Stimulated activated CD4-positive, alpha-beta T cell treated with anti-CD3 and anti-CD28 coated beads, TNF-alpha, amount 100 ng/mL, for 1 hour (primary cell): Measurements from ENCODE around the gene AMBP.
"Not testable (repeated sequence)": the region's sequence is repeated elsewhere in the genome, so short reads cannot be mapped to it uniquely, and the experiment has no call there.

ENCODE experiments used
- DNase-seq, 3 donors: peaks; one replicate each; pipeline ENCODE4 v3.0.0-alpha.2; 2020; ENCODE audit warnings: low read depth in 3 of 3, low spot score in 1 of 3

Gene AMBP

DNA sequence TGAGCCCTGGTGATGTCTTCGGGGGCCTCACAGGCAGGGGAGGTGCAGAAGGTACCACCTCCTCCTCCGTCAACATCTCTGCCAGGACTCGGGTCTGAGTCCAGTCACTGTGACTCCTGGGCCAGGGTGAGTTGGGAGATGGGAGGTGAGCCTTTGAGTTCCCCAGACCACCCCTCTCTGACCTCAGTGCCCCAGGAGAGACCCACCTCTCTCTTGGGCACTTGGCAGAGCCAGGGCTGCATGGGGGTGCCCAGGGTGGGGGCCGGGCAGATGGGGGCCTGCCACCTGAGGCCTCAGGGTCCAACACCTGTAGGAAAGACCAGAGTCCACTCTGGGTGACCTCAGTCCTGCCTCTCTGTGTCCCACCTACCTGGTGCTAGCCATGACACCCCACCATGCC, 14.2 kb upstream of the AMBP start:
- no peak for DNase-seq

- no peak for DNase-seq
Measured at GRCh38 chr9:114091711-114092110, 13.6 kb upstream of the AMBP start.

DNA sequence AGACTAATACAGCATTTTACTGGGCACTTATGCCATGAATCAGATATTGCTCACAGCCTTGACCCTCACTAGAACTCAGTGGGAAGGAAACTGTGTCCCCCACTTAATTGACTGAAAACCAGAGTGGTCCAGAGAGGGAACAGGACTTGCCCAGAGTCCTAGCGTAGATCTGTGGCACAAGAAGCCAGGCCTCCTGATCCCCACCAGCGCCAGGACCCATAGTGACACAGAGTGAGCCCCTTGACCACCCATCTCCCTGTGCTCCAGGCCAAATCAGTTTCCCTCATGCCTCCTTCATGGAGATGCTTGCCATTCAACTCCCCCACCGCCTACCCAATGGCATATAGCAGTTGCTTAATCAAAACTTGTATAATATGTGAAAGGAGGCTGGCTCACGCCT, 12.7 kb upstream of the AMBP start:
- DNase-seq = no peak

- DNase-seq = no peak
Measured at GRCh38 chr9:114089206-114089840, 11.2 kb upstream of the AMBP start.

DNA sequence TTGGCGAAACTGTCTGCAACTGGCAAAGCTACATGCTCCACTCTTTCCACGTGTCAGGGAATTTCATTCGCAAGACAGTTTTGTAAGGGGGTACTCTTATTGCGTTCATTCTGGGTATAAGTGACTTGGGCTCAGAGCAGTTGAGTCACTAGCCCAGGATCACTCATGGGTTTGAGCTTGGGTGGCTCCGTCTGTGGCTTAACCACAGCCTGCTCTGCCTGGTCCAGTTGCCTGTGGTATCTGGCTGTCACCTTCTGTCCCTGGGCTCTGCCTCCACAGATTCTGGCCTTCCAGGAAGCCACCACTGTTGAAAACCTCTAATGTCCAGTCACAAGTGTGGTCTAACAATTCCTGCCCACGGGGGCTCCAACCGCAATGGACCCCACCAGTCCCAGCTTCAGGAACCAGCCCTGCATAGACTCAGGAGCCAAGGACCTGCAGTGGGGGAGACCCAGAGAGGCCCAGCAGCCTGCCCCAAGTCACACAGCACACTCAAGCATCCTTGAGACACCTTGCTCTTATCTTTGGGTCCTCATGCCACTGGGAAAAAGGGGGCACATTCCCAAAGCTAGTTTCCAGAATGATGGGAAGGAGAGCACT, 10.6 kb upstream of the AMBP start:
- DNase-seq = no peak

DNA sequence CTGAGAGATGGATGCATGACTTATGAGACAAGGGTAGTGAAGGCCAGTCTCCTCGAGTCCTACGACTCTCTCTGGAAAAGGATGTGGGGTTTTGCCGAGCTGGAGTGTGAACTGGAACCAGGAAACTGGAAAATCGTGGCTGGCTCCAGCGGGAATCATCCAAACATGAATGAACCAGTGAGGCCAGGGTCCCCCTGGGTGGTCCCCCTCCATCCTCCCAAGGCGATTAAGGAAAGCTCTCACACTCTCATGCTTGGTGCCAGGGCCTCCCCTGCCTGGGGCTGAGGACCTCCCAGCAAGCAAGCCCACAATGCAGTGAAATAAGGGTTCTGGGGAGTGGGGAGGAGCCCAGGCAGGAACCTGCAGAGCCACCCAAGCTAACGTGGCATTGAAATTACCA, 9.6 kb upstream of the AMBP start:
- no peak for DNase-seq

- no peak for DNase-seq
Measured at GRCh38 chr9:114086607-114087006, 8.5 kb upstream of the AMBP start.

- no peak for DNase-seq
Measured at GRCh38 chr9:114086009-114086408, 7.9 kb upstream of the AMBP start.

DNA sequence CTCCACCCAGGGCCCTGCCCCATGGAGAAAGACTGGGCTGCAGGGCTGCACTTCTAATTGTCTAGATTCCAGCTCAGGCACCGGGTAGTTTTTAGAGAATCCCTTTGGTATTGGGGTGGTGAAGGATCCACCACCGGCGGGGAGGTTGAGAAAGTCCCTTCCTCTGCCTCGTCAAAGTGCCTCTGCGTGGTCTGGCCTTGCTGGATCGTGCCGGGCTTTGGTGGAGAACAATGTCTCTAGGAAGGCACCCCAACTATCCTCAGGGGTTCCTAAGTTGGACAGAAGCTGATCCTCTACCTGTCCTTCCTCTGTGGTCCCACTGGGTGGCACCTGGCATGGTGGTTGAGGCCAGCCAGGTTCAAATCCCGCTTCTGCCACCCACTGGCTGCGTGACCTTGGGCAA, 7.3 kb upstream of the AMBP start:
- no peak for DNase-seq

GRCh38 chr9:114084282-114085073, 6.4 kb upstream of the AMBP start:
- DNase-seq = no peak

- DNase-seq = no peak
Measured at GRCh38 chr9:114083666-114084065, 5.6 kb upstream of the AMBP start.

DNA sequence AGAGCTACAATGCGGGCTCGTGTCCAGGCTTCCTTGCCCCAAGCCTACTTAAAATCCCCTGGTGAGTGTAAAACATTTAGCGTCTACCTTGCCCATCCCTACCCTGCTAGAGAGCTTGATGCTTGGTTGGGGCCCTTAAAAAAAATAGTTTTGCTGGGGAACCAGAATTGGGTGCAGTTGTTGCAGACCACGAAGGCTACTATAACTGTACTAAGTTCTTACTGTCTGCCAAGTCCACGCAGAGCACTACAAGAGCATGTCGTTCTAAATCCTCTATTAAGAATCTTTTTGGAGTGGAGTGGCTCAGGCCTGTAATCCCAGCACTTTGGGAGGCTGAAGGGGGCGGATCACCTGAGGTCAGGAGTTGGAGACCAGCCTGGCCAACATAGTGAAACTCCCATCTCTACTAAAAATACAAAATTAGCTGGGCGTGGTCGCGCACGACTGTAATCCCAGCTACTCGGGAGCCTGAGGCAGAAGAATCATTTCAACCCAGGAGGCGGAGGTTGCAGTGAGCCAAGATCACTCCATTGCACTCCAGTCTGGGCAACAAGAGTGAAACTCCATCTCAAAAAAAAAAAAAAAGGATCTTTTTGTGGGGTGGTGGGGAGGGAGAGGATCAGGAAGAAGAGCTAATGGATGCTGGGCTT, 4.8 kb upstream of the AMBP start:
- DNase-seq = not testable (repeated sequence)

GRCh38 chr9:114082017-114082762, 4.1 kb upstream of the AMBP start:
- peak; percentile 46 to 68 (median 53) for DNase-seq

DNA sequence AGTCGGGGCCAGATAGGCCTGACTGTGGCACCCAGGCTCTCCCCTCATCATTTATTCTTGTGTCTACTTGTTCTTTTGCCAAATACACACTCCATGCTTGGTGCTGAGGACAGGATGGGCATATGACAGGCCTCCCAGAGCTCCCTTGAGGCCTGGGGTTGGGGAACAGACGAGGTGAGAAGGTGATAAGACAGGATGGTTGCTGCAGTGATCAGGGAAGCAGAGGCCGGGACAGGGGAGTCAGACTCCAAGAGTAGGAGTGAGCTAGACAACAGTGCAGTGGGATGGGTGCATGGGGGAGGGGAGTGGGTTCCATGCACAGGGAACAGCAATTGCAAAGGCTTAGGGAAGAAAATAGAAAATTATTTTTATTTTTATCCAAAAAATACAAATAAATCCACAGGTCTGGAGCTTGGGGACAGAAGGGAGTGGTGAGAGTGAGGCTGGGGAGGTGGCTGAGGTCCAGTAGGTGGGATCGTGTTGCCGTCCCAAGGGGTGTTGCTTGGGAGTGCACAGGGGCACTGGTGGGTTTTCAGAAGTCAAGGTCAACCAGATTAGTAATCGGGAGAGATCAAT, 3.4 kb upstream of the AMBP start:
- DNase-seq = no peak

- DNase-seq = no peak
Measured at GRCh38 chr9:114080773-114081440, 2.8 kb upstream of the AMBP start.

DNA sequence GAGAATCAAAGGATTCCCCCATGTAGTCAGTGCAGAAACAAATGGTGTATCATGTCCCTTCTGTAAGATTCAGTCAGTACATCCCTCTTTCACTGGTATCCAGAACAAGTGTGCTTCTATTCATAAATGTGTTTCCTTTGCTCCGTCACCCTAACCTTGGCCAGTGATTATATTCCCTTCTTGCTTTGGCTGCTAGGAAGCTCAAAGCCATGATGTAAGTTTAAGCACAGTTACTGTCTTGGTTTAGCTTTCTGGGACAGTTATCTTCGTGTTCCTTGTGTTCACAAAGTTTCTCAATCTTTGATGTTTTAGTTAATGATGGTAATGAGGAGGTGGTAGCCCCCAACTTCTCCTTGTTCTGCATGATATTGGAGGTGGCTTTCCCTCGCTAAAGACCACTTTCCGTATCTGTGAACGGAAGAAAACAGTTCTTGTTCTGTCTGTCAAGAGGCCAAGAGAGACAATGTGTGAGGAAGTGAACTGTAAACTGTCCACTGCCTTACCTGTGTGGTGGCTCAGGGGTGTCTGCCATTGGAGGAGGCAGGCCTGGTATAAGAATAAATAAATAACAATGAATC, 2.2 kb upstream of the AMBP start:
- DNase-seq = no peak

DNA sequence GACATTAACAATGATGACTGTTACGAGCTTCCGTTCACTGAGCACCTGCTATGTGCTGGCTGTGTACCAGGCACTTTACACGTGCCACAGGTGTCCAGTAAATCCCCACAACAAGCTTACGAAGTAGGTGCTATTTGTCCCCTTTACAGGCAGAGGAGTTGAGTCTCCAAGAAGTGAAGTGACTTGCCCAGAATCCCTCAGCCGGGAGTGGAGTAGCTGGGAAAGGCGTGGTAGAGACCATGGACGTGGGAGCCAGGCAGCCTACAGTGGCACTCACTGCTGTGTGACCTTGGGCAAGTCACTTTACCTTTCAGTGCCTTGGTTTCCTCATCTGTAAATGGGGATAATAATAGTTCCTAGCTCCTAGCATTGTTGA, 669 bp upstream of the AMBP start:
- DNase-seq = no peak

DNA sequence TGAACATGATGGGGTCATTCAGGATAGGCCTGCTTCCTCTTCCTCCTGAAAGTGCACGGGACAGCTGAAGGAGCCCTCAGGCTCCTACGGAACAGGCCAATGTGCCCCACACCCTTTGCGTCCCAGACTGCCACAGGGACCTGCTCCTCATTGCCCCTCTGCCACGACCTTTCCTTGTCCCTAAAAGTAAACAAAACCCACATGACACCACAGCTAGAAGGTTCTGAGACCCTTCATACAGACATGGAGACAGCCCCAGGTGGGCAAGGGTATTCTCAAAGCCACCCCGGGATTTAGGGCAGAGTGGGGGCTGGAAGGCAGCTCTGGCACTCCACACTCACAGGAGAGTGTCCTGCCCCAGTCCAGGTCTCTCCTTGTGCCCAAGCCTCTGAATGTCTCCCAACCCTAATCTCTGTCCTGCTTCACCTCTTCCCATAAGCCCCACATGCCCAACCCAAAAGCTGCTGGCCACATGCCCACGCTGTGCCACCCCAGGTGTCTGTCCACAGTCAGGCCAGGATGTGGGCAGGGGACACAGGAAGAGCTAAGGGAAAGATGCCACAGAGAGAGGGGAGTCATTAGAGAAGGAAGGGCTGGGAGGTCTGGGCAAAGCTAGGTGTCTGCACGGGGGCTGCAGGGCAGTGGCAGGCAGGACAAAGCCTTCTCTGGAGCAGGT, 800 bp downstream of the AMBP start:
- DNase-seq = no peak
